ENCODE measurements around the gene GK. TPM values are rescaled to one million over a fixed set of nuclear protein-coding genes. Genes with fewer than 3 reads are reported as not detected.

GK gene
- total and polyA plus RNA-seq, 9 of the 15 experiments (the other 6 are each of a cell fraction or from before 2014, with no cell fraction given) = 8.0 to 15.7 (median 12.4) TPM

DNA sequence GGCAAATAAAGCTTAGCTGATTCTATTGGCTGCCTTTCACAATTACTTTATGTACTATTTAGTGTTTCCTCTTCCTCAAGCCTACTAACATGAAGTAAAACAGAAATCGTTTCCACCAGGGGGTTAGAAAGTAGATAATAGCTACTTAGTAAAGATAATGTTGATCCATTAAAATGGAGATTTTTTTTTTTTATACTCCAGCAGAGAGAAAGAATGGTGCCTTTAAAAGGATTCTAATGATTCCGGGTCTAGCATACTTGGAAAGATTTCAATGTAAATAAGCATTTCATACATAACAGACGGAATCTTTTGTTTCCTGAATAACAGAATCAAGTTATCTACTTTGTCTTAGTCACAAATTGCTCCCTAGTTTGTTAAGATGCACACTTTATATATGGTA, 37.1 kb downstream of the GK start:
- TF ChIP-seq NRF1 (conservative IDR thresholded peaks at IDR 0.05 in 1 of 2, IDR thresholded peaks at IDR 0.05 in 1 of 2) (no peak), CTBP1 (IDR thresholded peaks at IDR 0.05; ENCODE audit: borderline replicate concordance) (no peak), E4F1 (CRISPR knock-in tag; IDR thresholded peaks at IDR 0.05; ENCODE audit: borderline replicate concordance) (no peak), BMI1 (IDR thresholded peaks at IDR 0.05; ENCODE audit: low read length) (no peak), NCOA1 (IDR thresholded peaks at IDR 0.05; ENCODE audit: low read depth) (no peak), RHOXF2B (CRISPR knock-in tag; conservative IDR thresholded peaks at IDR 0.05) (no peak), NR0B1 (IDR thresholded peaks at IDR 0.05; ENCODE audit: partially characterized antibody) (no peak), SRSF1 (IDR thresholded peaks at IDR 0.05; ENCODE audit: low read depth, low read length) (no peak), FOXK2 (conservative IDR thresholded peaks at IDR 0.05 in 1 of 2, IDR thresholded peaks at IDR 0.05 in 1 of 2; ENCODE audit: low read depth in 2 of 2) (no peak), HMG20A (CRISPR knock-in tag; conservative IDR thresholded peaks at IDR 0.05) (no peak), CBX8 (IDR thresholded peaks at IDR 0.05; ENCODE audit: borderline replicate concordance, extremely low read depth, low read depth, low read length, poor library complexity, severe bottlenecking) (no peak), CREB3 (tag; conservative IDR thresholded peaks at IDR 0.05; ENCODE audit: low read depth) (no peak)
- TF ChIP-seq, protein P1, sequence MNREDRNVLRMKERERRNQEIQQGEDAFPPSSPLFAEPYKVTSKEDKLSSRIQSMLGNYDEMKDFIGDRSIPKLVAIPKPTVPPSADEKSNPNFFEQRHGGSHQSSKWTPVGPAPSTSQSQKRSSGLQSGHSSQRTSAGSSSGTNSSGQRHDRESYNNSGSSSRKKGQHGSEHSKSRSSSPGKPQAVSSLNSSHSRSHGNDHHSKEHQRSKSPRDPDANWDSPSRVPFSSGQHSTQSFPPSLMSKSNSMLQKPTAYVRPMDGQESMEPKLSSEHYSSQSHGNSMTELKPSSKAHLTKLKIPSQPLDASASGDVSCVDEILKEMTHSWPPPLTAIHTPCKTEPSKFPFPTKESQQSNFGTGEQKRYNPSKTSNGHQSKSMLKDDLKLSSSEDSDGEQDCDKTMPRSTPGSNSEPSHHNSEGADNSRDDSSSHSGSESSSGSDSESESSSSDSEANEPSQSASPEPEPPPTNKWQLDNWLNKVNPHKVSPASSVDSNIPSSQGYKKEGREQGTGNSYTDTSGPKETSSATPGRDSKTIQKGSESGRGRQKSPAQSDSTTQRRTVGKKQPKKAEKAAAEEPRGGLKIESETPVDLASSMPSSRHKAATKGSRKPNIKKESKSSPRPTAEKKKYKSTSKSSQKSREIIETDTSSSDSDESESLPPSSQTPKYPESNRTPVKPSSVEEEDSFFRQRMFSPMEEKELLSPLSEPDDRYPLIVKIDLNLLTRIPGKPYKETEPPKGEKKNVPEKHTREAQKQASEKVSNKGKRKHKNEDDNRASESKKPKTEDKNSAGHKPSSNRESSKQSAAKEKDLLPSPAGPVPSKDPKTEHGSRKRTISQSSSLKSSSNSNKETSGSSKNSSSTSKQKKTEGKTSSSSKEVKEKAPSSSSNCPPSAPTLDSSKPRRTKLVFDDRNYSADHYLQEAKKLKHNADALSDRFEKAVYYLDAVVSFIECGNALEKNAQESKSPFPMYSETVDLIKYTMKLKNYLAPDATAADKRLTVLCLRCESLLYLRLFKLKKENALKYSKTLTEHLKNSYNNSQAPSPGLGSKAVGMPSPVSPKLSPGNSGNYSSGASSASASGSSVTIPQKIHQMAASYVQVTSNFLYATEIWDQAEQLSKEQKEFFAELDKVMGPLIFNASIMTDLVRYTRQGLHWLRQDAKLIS (CRISPR knock-in tag; IDR thresholded peaks at IDR 0.05) = no peak
- Histone ChIP-seq H3K36me3 (ENCODE audit: control insufficient read depth, insufficient read depth, low read length) (peaks cover 3% of the 10 kb centered on the region; the same call in 1 of the 3 replicates), H3K27me3 (ENCODE audit: control insufficient read depth in 2 of 2, insufficient read depth in 2 of 2, low read length in 2 of 2) (no peaks in the 10 kb centered on the region), H3K9ac (ENCODE audit: insufficient read depth in 1 of 2, low read depth in 2 of 2, low read length in 2 of 2) (no peak overlapping the region), H3K9me1 (ENCODE audit: control insufficient read depth, insufficient read depth, low read length) (no peaks in the 10 kb centered on the region), H3K4me2 (ENCODE audit: insufficient read depth, low read length) (no peak overlapping the region), H3K79me2 (ENCODE audit: control insufficient read depth, insufficient read depth, low read length) (no peaks in the 10 kb centered on the region), H3K4me3 (no peak overlapping the region), H2AFZ (ENCODE audit: low read depth, low read length) (no peak overlapping the region), H4K20me1 (replicated peaks; ENCODE audit: control insufficient read depth, insufficient read depth, low read length) (no peaks in the 10 kb centered on the region), H3K4me1 (replicated peaks in 1 of 2; ENCODE audit: control insufficient read depth in 2 of 2, insufficient read depth in 2 of 2, low read length in 2 of 2) (no peaks in the 10 kb centered on the region), H3K27ac (ENCODE audit: extremely low read depth, low read depth, low read length) (no peak overlapping the region), H3K9me3 (replicated peaks; ENCODE audit: control insufficient read depth, insufficient read depth, low read depth, low read length) (no peaks in the 10 kb centered on the region)
- WGBS (ENCODE audit: insufficient coverage, low coverage, missing lambda C conversion rate) = 40% methylated on average over 3 of the region's 3 CpGs
- intact Hi-C loops (cut with micrococcal nuclease) = no loop called here
- FAIRE-seq = no peak
- in situ Hi-C loops (cut with MboI) = no loop called here
- ChIA-PET CTCF (ENCODE audit: low intra/inter-chr PET ratio) (no interaction called here), POLR2A (no interaction called here)
- DNase-seq (ENCODE audit: extremely low read depth in 1 of 4, low spot score in 3 of 4) = no peak
- BruUV-seq (replicated peaks) = no TSS peak
- no peak for ATAC-seq

Measured in K562 (cell line).